AG10803 (cell line): ENCODE results near the gene CPT1A.

ENCODE experiments used
- DNase-seq: peaks from one replicate; pipeline ENCODE4 v3.0.0; 2010; ENCODE audit warnings: low read depth
- H3K4me3 ChIP-seq: 2 replicates; pipeline ENCODE4 v1.5.1; 2011; ENCODE audit warnings: mild to moderate bottlenecking, low read length, control low read depth
- CTCF ChIP-seq: conservative IDR thresholded peaks from 2 replicates; pipeline ENCODE4 v1.5.1; 2011; ENCODE audit warnings: mild to moderate bottlenecking, low read length, control low read depth, inconsistent platforms

The CPT1A gene

GRCh38 chr11:68749229-68750123 is 92.2 kb downstream of the CPT1A start:
- no peak overlapping the region for H3K4me3 ChIP-seq
- no peak for DNase-seq
- no peak for TF ChIP-seq CTCF

GRCh38 chr11:68748061-68748460 is 93.7 kb downstream of the CPT1A start:
- no peak overlapping the region for H3K4me3 ChIP-seq
- DNase-seq = no peak
- TF ChIP-seq CTCF = no peak

GRCh38 chr11:68743539-68743938 is 98.2 kb downstream of the CPT1A start:
- H3K4me3 ChIP-seq = no peak overlapping the region
- no peak for DNase-seq
- TF ChIP-seq CTCF = no peak

GRCh38 chr11:68741463-68741862 is 100.3 kb downstream of the CPT1A start:
- peak; percentile 13 for DNase-seq
- no peak overlapping the region for H3K4me3 ChIP-seq
- no peak for TF ChIP-seq CTCF

- TF ChIP-seq CTCF = no peak
- DNase-seq = no peak
- H3K4me3 ChIP-seq = no peak overlapping the region
Observed at GRCh38 chr11:68735646-68736045, 106.1 kb downstream of the CPT1A start.

- no peak overlapping the region for H3K4me3 ChIP-seq
- no peak for TF ChIP-seq CTCF
- DNase-seq = no peak
Observed at GRCh38 chr11:68735125-68735524, 106.6 kb downstream of the CPT1A start.

GRCh38 chr11:68734111-68734510 is 107.6 kb downstream of the CPT1A start:
- H3K4me3 ChIP-seq = no peak overlapping the region
- no peak for TF ChIP-seq CTCF
- no peak for DNase-seq
